SK-N-SH treated with all-trans-retinoic acid at 6 μM for 48 hours (cell line): ENCODE data around the gene CDK2.
"Not testable (repeated sequence)": the region's sequence is repeated elsewhere in the genome, so short reads cannot be mapped to it uniquely, and the experiment has no call there.

Experiments
- ATAC-seq: fragments of 200-7000 bp; cut with Tn5 transposase; 3 replicates; pipeline ENCODE4 v1.9.1; 2020; ENCODE audit warnings: mild to moderate bottlenecking, moderate library complexity
- ARNTL ChIP-seq: fragments of 450-650 bp; formaldehyde crosslinking; IDR thresholded peaks from 2 replicates; pipeline ENCODE4 v1.5.0; 2020; ENCODE audit warnings: low read depth, mild to moderate bottlenecking, moderate library complexity, borderline replicate concordance
- CSDC2 ChIP-seq: fragments of 250-450 bp; sonication (Bioruptor Pico); IDR thresholded peaks from 2 replicates; pipeline ENCODE4 v1.5.0; 2020; ENCODE audit warnings: mild to moderate bottlenecking, moderate library complexity
- ESRRG ChIP-seq: fragments of 250-450 bp; sonication (Bioruptor Pico); IDR thresholded peaks from 2 replicates; pipeline ENCODE4 v1.6.1; 2021; ENCODE audit warnings: mild to moderate bottlenecking
- GLIS3 ChIP-seq: fragments of 250-450 bp; sonication (Bioruptor Pico); IDR thresholded peaks from 2 replicates; pipeline ENCODE4 v1.5.0; 2020; ENCODE audit warnings: mild to moderate bottlenecking, moderate library complexity
- ISL1 ChIP-seq: fragments of 250-450 bp; sonication (Bioruptor Pico); IDR thresholded peaks from 2 replicates; pipeline ENCODE4 v2.1.2; 2022; ENCODE audit warnings: mild to moderate bottlenecking, moderate library complexity
- OSR1 ChIP-seq: fragments of 250-450 bp; sonication (Bioruptor Pico); IDR thresholded peaks from 2 replicates; pipeline ENCODE4 v1.8.0; 2022; ENCODE audit warnings: moderate library complexity, mild to moderate bottlenecking, inconsistent platforms
- POU6F1 ChIP-seq: fragments of 250-450 bp; sonication (Bioruptor Pico); IDR thresholded peaks from 2 replicates; pipeline ENCODE4 v1.8.0; 2021; ENCODE audit warnings: low read depth, mild to moderate bottlenecking, moderate library complexity, borderline replicate concordance
- PPARA ChIP-seq: fragments of 250-450 bp; sonication (Bioruptor Pico); IDR thresholded peaks from 2 replicates; pipeline ENCODE4 v1.5.0; 2020; ENCODE audit warnings: mild to moderate bottlenecking, borderline replicate concordance
- RARB ChIP-seq: fragments of 250-450 bp; sonication (Bioruptor Pico); IDR thresholded peaks from 2 replicates; pipeline ENCODE4 v1.8.0; 2021; ENCODE audit warnings: mild to moderate bottlenecking, moderate library complexity
- SNAI2 ChIP-seq: fragments of 250-450 bp; sonication (Bioruptor Pico); IDR thresholded peaks from 2 replicates; pipeline ENCODE4 v1.5.0; 2020; ENCODE audit warnings: mild to moderate bottlenecking, moderate library complexity
- TCF4 ChIP-seq: fragments of 250-450 bp; sonication (Bioruptor Pico); IDR thresholded peaks from 2 replicates; pipeline ENCODE4 v1.8.0; 2021; ENCODE audit warnings: mild to moderate bottlenecking, moderate library complexity, borderline replicate concordance
- TOX ChIP-seq: fragments of 250-450 bp; sonication (Bioruptor Pico); IDR thresholded peaks from 2 replicates; pipeline ENCODE4 v1.8.0; 2021; ENCODE audit warnings: mild to moderate bottlenecking, moderate library complexity, borderline replicate concordance
- TSHZ2 ChIP-seq: fragments of 250-450 bp; sonication (Bioruptor Pico); IDR thresholded peaks from 2 replicates; pipeline ENCODE4 v1.5.0; 2020; ENCODE audit warnings: mild to moderate bottlenecking, moderate library complexity
- ZC3H10 ChIP-seq: fragments of 250-450 bp; sonication (Bioruptor Pico); IDR thresholded peaks from 2 replicates; pipeline ENCODE4 v1.5.1; 2021; ENCODE audit warnings: mild to moderate bottlenecking, moderate library complexity
- ZFP3 ChIP-seq: fragments of 250-450 bp; sonication (Bioruptor Pico); IDR thresholded peaks from 2 replicates; pipeline ENCODE4 v1.5.0; 2020; ENCODE audit warnings: mild to moderate bottlenecking, moderate library complexity
- ZFP30 ChIP-seq: fragments of 450-650 bp; formaldehyde crosslinking; IDR thresholded peaks from 2 replicates; pipeline ENCODE4 v1.5.0; 2022; ENCODE audit warnings: mild to moderate bottlenecking, moderate library complexity
- ZNF565 ChIP-seq: fragments of 450-650 bp; formaldehyde crosslinking; conservative IDR thresholded peaks from 2 replicates; pipeline ENCODE4 v1.5.0; 2020; ENCODE audit warnings: low read depth, mild to moderate bottlenecking, moderate library complexity
- ZNF70 ChIP-seq: fragments of 450-650 bp; formaldehyde crosslinking; IDR thresholded peaks from 2 replicates; pipeline ENCODE4 v1.5.0; 2020; ENCODE audit warnings: mild to moderate bottlenecking, moderate library complexity
- ZNF8 ChIP-seq: fragments of 450-650 bp; formaldehyde crosslinking; IDR thresholded peaks from 2 replicates; pipeline ENCODE4 v1.5.0; 2020; ENCODE audit warnings: mild to moderate bottlenecking, moderate library complexity
- TF ChIP-seq, protein P1 (sequence below): fragments of 250-450 bp; sonication (Bioruptor Pico); IDR thresholded peaks from 2 replicates; pipeline ENCODE4 v1.5.1; 2020; ENCODE audit warnings: low read depth, mild to moderate bottlenecking, moderate library complexity
- TF ChIP-seq, protein P2 (sequence below): fragments of 250-450 bp; sonication (Bioruptor Pico); IDR thresholded peaks from 2 replicates; pipeline ENCODE4 v1.8.0; 2020; ENCODE audit warnings: mild to moderate bottlenecking, moderate library complexity, borderline replicate concordance

Gene CDK2

GRCh38 chr12:55985976-55986375 lies 19.3 kb downstream of the CDK2 start:
- ATAC-seq, result not testable (repeated sequence)

DNA sequence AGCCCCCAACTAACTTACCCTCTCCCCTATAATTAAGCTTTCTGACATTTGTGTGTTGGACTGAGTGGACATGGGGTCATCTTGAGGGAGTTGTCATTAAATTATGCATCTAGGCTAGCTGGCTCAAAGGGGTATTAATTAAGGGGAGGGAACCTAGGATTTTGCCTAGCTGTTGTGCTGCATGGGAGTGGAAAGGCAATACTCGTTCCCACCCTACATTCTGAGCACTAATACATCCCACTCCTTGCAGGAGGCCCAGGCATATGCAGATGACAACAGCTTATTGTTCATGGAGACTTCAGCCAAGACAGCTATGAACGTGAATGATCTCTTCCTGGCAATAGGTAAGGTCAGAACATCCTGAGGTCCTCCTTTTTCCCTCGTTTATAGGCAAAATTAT lies 24.5 kb downstream of the CDK2 start:
- no peak for ATAC-seq
- TF ChIP-seq PPARA (CRISPR knock-in tag) (no peak), ZNF8 (CRISPR knock-in tag) (no peak), SNAI2 (CRISPR knock-in tag) (no peak), ZNF565 (CRISPR knock-in tag) (no peak), ZC3H10 (CRISPR knock-in tag) (no peak), ISL1 (CRISPR knock-in tag) (no peak), POU6F1 (CRISPR knock-in tag) (no peak), OSR1 (CRISPR knock-in tag) (no peak), ARNTL (no peak), TCF4 (no peak), ZFP30 (CRISPR knock-in tag) (no peak), ZFP3 (CRISPR knock-in tag) (no peak), RARB (CRISPR knock-in tag) (no peak)
- TF ChIP-seq, protein P1, sequence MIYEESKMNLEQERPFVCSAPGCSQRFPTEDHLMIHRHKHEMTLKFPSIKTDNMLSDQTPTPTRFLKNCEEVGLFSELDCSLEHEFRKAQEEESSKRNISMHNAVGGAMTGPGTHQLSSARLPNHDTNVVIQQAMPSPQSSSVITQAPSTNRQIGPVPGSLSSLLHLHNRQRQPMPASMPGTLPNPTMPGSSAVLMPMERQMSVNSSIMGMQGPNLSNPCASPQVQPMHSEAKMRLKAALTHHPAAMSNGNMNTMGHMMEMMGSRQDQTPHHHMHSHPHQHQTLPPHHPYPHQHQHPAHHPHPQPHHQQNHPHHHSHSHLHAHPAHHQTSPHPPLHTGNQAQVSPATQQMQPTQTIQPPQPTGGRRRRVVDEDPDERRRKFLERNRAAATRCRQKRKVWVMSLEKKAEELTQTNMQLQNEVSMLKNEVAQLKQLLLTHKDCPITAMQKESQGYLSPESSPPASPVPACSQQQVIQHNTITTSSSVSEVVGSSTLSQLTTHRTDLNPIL (CRISPR knock-in tag), result no peak
- TF ChIP-seq, protein P2, sequence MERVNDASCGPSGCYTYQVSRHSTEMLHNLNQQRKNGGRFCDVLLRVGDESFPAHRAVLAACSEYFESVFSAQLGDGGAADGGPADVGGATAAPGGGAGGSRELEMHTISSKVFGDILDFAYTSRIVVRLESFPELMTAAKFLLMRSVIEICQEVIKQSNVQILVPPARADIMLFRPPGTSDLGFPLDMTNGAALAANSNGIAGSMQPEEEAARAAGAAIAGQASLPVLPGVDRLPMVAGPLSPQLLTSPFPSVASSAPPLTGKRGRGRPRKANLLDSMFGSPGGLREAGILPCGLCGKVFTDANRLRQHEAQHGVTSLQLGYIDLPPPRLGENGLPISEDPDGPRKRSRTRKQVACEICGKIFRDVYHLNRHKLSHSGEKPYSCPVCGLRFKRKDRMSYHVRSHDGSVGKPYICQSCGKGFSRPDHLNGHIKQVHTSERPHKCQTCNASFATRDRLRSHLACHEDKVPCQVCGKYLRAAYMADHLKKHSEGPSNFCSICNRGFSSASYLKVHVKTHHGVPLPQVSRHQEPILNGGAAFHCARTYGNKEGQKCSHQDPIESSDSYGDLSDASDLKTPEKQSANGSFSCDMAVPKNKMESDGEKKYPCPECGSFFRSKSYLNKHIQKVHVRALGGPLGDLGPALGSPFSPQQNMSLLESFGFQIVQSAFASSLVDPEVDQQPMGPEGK, result no peak

DNA sequence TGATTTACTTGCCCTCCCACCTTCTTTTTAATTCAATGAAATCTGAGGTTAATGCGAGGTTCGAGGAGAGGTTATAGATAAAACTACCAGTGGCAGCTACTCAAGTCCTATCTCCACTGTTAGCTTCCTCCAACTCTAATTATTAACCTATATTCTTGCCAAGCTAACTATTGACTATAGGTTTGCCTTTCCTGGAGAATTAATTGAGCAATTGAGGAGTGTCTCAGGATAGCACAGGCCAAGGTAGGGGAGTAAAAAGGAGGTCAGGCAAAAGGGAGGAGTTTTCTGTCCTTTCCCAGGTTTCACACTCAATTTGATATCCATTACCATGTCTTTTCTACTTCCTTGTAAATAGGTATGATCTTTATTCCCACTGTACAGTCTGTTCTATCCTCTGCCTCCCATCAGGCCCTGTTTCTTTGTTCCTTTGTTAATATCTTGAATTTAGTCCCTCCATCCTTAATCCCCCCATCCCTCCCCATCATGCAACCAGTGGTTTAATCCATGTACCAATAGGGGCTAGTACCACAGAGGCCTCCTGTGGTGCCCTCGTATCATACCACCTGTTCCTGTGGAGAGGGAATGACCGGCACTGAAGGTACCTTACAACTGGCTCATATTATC lies 26.7 kb downstream of the CDK2 start:
- no peak for TF ChIP-seq ISL1 (CRISPR knock-in tag)
- TF ChIP-seq, protein P2, result no peak
- no peak for TF ChIP-seq ZFP30 (CRISPR knock-in tag)
- TF ChIP-seq TOX (CRISPR knock-in tag), result no peak
- no peak for TF ChIP-seq POU6F1 (CRISPR knock-in tag)
- TF ChIP-seq SNAI2 (CRISPR knock-in tag), result no peak
- no peak for TF ChIP-seq GLIS3
- no peak for TF ChIP-seq TSHZ2 (CRISPR knock-in tag)
- TF ChIP-seq ZNF70 (CRISPR knock-in tag), result no peak
- TF ChIP-seq OSR1 (CRISPR knock-in tag), result no peak
- no peak for TF ChIP-seq ZC3H10 (CRISPR knock-in tag)
- no peak for TF ChIP-seq ESRRG (CRISPR knock-in tag)
- no peak for TF ChIP-seq CSDC2
- no peak for TF ChIP-seq RARB (CRISPR knock-in tag)
- TF ChIP-seq ZFP3 (CRISPR knock-in tag), result no peak
- no peak for TF ChIP-seq ARNTL
- ATAC-seq, result no peak
